MCF 10A (cell line): ENCODE results near the gene FRAT2. TPM values are rescaled to one million over a fixed set of nuclear protein-coding genes. Genes with fewer than 3 reads are reported as not detected.

Experiments used
- BruUV-seq: library from RNA; stranded (reverse); fragments of 400-500 nt; replicated peaks from 2 replicates; lab custom pipeline; 2021; lab: Mats Ljungman, UMichigan
- CTCF ChIA-PET: fragments of 300-600 bp; sonication (Branson Sonifier 250); formaldehyde crosslinking; extraction: SDS; loops from one replicate; lab custom pipeline; 2021; ENCODE audit warnings: antibody characterized with exemption, inconsistent platforms; lab: Yijun Ruan, JAX
- POLR2A ChIA-PET: fragments of 300-600, 350-650 bp; sonication (Branson Sonifier 250); formaldehyde crosslinking; extraction: SDS; loops from one replicate; lab custom pipeline; 2020; ENCODE audit warnings: antibody characterized with exemption, inconsistent platforms; lab: Yijun Ruan, JAX
- DNase-seq: peaks from one replicate; pipeline ENCODE4 v3.0.0-alpha.2; 2018; ENCODE audit not compliant: unreplicated experiment
- H3K27ac Mint-ChIP-seq: one replicate; pipeline ENCODE4 v1.8.0; 2022; ENCODE audit warnings: mild to moderate bottlenecking, low read depth, mixed read lengths; ENCODE audit not compliant: unreplicated experiment
- H3K27me3 Mint-ChIP-seq: one replicate; pipeline ENCODE4 v1.8.0; 2022; ENCODE audit warnings: mixed read lengths; ENCODE audit not compliant: insufficient read depth, unreplicated experiment
- H3K36me3 Mint-ChIP-seq: one replicate; pipeline ENCODE4 v1.8.0; 2022; ENCODE audit warnings: mild to moderate bottlenecking, moderate library complexity, mixed read lengths; ENCODE audit not compliant: insufficient read depth, unreplicated experiment
- H3K4me1 Mint-ChIP-seq: one replicate; pipeline ENCODE4 v1.8.0; 2022; ENCODE audit warnings: mixed read lengths; ENCODE audit not compliant: insufficient read depth, unreplicated experiment
- H3K4me3 Mint-ChIP-seq: one replicate; pipeline ENCODE4 v1.8.0; 2022; ENCODE audit warnings: mild to moderate bottlenecking, moderate library complexity, mixed read lengths; ENCODE audit not compliant: unreplicated experiment
- H3K9me3 Mint-ChIP-seq: one replicate; pipeline ENCODE4 v1.8.0; 2022; ENCODE audit warnings: mixed read lengths; ENCODE audit not compliant: unreplicated experiment
- intact Hi-C: fragments of 100-400 bp; cut with micrococcal nuclease; formaldehyde crosslinking; loops from 2 replicates; pipeline ENCODE4 v1.14.1; 2022
- total RNA-seq: library from RNA; stranded (reverse); gene quantifications from 2 replicates; pipeline ENCODE4 v1.2.3, GENCODE V29; 2022
- TF ChIP-seq, protein P1 (sequence below): fragments of 200-600 bp; IDR thresholded peaks from one replicate; pipeline ENCODE4 v1.8.0; 2022; ENCODE audit warnings: antibody characterized with exemption, mild to moderate bottlenecking; ENCODE audit not compliant: unreplicated experiment

FRAT2 gene
- total RNA-seq, 1 experiment from 2014 or later: 11.4 TPM

DNA sequence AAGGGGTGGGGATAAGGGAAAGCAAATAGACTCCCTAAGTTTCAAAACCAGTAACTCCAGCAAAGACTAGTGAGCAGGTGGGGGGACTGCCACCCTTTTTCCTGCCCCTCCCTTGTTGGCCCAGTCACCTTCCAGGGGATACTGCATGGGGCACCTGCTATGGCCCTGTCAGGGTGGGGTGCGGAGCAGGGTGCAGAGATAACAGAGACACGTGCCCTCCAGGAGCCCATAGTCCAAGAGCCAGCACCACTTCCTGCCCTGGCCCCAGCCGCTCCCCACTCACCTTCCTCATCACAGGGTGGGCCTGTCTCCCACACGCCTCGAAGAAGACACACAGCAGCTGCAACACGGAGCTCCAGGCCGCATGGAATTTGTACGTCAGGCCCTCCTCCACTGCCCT is 46.0 kb upstream of the FRAT2 start:
- Mint-ChIP-seq H3K27me3 (no peaks in the 10 kb centered on the region), H3K4me3 (no peak overlapping the region), H3K36me3 (peaks cover 64% of the 10 kb centered on the region), H3K27ac (no peak overlapping the region), H3K9me3 (no peaks in the 10 kb centered on the region), H3K4me1 (no peaks in the 10 kb centered on the region)
- DNase-seq: no peak
- ChIA-PET POLR2A (no interaction called here), CTCF (no interaction called here)
- intact Hi-C loops: no loop called here
- BruUV-seq: no TSS peak
- TF ChIP-seq, protein P1, sequence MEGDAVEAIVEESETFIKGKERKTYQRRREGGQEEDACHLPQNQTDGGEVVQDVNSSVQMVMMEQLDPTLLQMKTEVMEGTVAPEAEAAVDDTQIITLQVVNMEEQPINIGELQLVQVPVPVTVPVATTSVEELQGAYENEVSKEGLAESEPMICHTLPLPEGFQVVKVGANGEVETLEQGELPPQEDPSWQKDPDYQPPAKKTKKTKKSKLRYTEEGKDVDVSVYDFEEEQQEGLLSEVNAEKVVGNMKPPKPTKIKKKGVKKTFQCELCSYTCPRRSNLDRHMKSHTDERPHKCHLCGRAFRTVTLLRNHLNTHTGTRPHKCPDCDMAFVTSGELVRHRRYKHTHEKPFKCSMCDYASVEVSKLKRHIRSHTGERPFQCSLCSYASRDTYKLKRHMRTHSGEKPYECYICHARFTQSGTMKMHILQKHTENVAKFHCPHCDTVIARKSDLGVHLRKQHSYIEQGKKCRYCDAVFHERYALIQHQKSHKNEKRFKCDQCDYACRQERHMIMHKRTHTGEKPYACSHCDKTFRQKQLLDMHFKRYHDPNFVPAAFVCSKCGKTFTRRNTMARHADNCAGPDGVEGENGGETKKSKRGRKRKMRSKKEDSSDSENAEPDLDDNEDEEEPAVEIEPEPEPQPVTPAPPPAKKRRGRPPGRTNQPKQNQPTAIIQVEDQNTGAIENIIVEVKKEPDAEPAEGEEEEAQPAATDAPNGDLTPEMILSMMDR: no peak

GRCh38 chr10:97378933-97379921 is 44.7 kb upstream of the FRAT2 start:
- TF ChIP-seq, protein P1: no peak
- Mint-ChIP-seq H3K4me3 (no peak overlapping the region), H3K9me3 (no peaks in the 10 kb centered on the region), H3K27ac (no peak overlapping the region), H3K4me1 (no peaks in the 10 kb centered on the region), H3K36me3 (peaks cover 69% of the 10 kb centered on the region), H3K27me3 (no peaks in the 10 kb centered on the region)
- intact Hi-C loops: no loop called here
- DNase-seq: no peak
- no TSS peak for BruUV-seq
- ChIA-PET POLR2A (no interaction called here), CTCF (no interaction called here)

GRCh38 chr10:97376413-97376812 is 41.9 kb upstream of the FRAT2 start:
- no peak for DNase-seq
- H3K27me3 Mint-ChIP-seq: no peaks in the 10 kb centered on the region
- no peaks in the 10 kb centered on the region for H3K4me1 Mint-ChIP-seq
- H3K36me3 Mint-ChIP-seq: peaks cover 69% of the 10 kb centered on the region
- no peaks in the 10 kb centered on the region for H3K9me3 Mint-ChIP-seq
- TF ChIP-seq, protein P1: no peak
- POLR2A ChIA-PET: no interaction called here
- CTCF ChIA-PET: interaction anchor here (1.2 kb wide), 1 partner anchor 15 kb away, joined by 3 read pairs; no protein-coding TSS in a partner anchor
- BruUV-seq: no TSS peak
- no peak overlapping the region for H3K4me3 Mint-ChIP-seq
- intact Hi-C loops: no loop called here
- no peak overlapping the region for H3K27ac Mint-ChIP-seq

DNA sequence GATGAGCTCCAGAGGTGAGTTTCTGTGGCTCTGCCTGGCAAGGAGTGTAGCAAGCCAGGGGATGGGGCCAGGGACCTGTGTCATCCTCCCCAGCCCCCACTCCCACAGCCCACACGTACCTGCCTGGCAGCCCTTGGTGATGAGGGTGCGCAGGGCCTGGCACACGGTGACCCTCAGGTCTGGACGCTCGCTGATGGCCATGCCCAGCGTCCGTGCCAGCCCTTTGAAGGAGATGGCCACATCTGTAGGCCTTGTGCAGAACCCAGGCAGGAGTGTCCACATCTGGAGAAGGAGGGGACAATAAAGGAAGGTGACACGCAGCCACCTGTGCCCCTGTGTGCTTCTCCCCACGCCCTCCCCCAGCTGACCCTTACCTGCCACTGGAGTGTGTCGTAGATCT is 38.9 kb upstream of the FRAT2 start:
- intact Hi-C loops: no loop called here
- CTCF ChIA-PET: no interaction called here
- H3K4me3 Mint-ChIP-seq: no peak overlapping the region
- peaks cover 70% of the 10 kb centered on the region for H3K36me3 Mint-ChIP-seq
- POLR2A ChIA-PET: no interaction called here
- no TSS peak for BruUV-seq
- H3K9me3 Mint-ChIP-seq: no peaks in the 10 kb centered on the region
- no peaks in the 10 kb centered on the region for H3K4me1 Mint-ChIP-seq
- no peaks in the 10 kb centered on the region for H3K27me3 Mint-ChIP-seq
- DNase-seq: no peak
- TF ChIP-seq, protein P1: no peak
- H3K27ac Mint-ChIP-seq: no peak overlapping the region
